ENCODE measurements around the gene LY86. TPM values are rescaled to one million over a fixed set of nuclear protein-coding genes. Genes with fewer than 3 reads are reported as not detected.

Gene LY86
- total RNA-seq, 1 donor from 2014 or later: not detected

DNA sequence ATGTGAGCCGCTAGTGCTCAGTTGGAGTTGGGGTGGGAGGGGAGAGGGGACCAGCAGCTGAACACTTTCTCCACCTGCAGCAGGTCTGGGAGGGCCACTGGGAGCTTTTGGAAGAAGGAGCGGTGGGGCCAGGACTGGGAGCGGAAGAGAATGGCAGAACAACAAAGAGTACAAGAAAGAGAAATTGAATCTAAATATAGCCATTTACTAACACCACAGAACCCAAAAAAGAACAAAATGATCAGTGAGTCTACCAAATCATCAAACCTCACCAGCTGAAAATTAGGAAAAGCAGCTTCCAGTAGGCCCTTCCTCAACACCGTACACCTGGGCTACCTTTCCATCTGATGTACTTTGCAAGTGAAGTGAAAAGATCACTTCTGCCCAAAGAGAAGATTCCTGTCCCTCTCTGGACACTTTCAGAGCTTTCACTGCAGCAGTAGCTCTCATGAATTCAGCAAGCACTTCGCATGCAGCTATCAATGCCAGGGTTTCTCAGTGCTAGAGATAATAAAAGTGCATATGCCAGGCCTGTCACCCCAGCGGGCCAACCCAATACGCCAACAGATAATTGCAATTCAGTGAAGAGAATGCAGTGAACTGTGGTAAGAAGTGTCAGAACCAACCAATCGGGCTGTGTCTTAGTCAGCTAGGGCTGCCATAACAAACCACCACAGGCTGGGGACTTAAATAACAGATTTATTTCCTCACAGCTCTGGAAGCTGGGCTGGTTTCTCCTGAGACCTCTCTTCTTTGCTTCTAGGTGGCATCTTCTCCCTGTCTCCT, 597 bp downstream of the LY86 start:
- TF ChIP-seq, protein P1, sequence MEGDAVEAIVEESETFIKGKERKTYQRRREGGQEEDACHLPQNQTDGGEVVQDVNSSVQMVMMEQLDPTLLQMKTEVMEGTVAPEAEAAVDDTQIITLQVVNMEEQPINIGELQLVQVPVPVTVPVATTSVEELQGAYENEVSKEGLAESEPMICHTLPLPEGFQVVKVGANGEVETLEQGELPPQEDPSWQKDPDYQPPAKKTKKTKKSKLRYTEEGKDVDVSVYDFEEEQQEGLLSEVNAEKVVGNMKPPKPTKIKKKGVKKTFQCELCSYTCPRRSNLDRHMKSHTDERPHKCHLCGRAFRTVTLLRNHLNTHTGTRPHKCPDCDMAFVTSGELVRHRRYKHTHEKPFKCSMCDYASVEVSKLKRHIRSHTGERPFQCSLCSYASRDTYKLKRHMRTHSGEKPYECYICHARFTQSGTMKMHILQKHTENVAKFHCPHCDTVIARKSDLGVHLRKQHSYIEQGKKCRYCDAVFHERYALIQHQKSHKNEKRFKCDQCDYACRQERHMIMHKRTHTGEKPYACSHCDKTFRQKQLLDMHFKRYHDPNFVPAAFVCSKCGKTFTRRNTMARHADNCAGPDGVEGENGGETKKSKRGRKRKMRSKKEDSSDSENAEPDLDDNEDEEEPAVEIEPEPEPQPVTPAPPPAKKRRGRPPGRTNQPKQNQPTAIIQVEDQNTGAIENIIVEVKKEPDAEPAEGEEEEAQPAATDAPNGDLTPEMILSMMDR (IDR thresholded peaks at IDR 0.05; ENCODE audit: insufficient read depth, low read length, severe bottlenecking): no peak
- Histone ChIP-seq H3K36me3 (ENCODE audit: control insufficient read depth, insufficient read depth, low read length) (no peaks in the 10 kb centered on the region), H3K4me3 (ENCODE audit: low read depth, low read length) (no peak overlapping the region), H3K27me3 (ENCODE audit: control insufficient read depth, insufficient read depth, low read length) (no peaks in the 10 kb centered on the region)
- no peak for FAIRE-seq
- no peak for DNase-seq (ENCODE audit: low read depth)

DNA sequence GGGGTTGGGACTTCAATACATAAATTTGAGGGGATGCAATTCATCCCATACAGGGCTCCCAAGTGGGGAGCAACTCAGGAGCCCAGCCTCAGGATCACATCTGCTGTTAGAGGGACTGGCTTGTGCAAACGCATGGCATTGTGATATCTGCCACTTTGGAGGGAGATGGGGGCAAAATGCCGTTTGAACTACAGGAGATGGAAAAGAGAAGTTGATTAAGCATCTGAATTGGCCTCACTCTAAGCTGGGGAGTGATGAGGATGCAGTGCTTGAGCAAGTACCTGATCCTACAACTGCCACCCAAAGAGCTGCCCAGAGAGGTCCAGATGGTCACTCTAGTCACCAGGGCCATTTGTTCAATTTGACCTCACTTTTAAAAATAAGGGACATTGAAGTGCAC, 2.0 kb downstream of the LY86 start:
- Histone ChIP-seq H3K4me3 (ENCODE audit: low read depth, low read length) (no peak overlapping the region), H3K36me3 (ENCODE audit: control insufficient read depth, insufficient read depth, low read length) (no peaks in the 10 kb centered on the region), H3K27me3 (ENCODE audit: control insufficient read depth, insufficient read depth, low read length) (no peaks in the 10 kb centered on the region)
- no peak for FAIRE-seq
- no peak for DNase-seq (ENCODE audit: low read depth)
- TF ChIP-seq, protein P1 (IDR thresholded peaks at IDR 0.05; ENCODE audit: insufficient read depth, low read length, severe bottlenecking): no peak

DNA sequence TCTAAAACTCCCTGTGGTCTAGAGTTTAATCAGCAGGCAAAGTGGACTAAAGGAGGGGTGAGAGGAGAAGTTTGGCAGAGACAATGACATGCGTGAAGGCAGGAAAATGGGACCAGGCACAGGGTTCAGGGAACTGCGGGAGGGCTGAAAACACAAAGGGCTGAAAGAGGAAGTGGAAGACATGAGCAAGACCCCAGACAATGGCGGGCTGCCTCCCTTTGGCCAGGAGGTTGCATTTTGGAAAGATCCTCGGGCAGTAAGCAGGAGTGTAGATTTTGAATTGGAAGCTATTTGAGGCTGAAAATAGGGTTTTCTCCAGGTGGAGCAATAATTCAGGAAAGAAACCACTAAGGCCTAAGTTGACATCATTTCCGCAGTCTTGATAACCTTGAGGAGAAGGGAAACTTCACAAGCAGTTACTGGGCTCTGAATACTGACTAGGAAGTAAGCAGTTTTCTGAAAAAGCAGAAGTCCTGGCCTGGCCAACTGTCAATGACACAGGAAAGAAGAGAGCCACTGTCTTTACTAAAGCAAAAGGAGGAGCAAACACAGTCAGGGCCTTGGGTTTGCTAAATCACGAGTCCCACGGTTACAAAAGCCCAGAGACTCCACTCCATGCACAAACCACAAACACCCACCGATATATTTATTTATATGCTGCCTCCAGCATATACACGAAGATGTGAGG, 3.4 kb downstream of the LY86 start:
- DNase-seq (ENCODE audit: low read depth): no peak
- H3K4me3 ChIP-seq (ENCODE audit: low read depth, low read length): no peak overlapping the region
- FAIRE-seq: no peak
- peaks cover under 1% of the 10 kb centered on the region for H3K27me3 ChIP-seq (ENCODE audit: control insufficient read depth, insufficient read depth, low read length)
- H3K36me3 ChIP-seq (ENCODE audit: control insufficient read depth, insufficient read depth, low read length): no peaks in the 10 kb centered on the region
- TF ChIP-seq, protein P1 (IDR thresholded peaks at IDR 0.05; ENCODE audit: insufficient read depth, low read length, severe bottlenecking): no peak

DNA sequence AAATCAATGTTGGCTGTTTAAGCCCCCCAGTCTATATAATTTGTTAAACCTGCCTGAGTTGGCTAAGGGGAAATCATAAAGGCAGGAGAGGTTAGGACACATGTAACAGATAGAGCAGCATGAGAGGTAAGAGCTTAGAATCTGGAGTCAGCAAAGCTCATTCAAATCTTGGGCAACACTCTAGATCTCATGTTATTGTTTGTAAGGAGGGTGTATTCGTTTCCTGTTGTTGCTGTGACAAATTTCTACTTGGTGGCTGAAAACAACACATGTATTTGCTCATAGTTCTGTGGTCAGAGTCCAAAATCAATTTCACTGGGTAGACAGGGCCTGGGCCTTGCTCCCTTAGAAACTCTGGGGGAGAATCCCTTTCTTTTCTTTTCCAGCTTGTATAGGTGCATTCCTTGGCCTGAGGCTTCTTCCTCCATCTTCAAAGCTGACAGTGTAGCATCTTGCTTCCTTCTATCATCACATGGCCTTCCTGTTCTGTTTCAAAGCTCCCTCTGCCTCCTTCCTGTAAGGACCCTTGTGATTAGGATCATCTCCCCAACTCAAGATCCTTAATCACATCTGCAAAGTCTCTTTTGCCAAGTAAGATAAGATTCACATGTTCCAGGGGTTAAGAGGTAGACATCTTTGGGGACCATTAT, 4.4 kb downstream of the LY86 start:
- Histone ChIP-seq H3K27me3 (ENCODE audit: control insufficient read depth, insufficient read depth, low read length) (peaks cover 2% of the 10 kb centered on the region), H3K36me3 (ENCODE audit: control insufficient read depth, insufficient read depth, low read length) (no peaks in the 10 kb centered on the region), H3K4me3 (ENCODE audit: low read depth, low read length) (no peak overlapping the region)
- DNase-seq (ENCODE audit: low read depth) (no peak), FAIRE-seq (no peak)
- TF ChIP-seq, protein P1 (IDR thresholded peaks at IDR 0.05; ENCODE audit: insufficient read depth, low read length, severe bottlenecking): no peak

DNA sequence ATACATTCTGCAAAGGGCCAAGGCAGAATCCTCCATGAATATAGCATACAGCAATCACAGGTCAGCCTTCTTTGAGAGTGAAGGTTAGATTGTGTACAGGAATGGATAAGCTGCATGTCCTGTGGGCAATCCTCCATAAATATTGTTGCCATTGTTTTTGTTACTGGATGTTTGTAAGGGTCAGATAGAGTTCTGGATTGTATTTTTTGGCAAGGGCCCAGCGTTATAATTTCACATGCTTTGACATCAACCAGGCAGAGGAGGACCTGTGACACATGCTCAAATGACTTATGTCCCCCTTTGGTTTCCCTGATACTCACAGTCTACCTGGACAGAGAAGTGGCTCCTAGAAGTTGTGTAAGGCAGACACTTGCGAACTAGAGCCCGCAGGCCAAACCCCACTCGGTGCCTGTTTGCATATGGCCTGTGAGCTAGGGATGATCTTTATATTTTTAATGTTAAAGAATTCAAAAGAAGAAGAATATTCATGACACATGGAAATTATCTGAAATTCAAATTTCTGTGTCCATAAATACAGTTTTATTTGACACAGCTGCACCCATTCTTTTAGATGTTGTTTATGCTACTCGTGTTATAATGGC, 5.4 kb downstream of the LY86 start:
- FAIRE-seq (no peak), DNase-seq (ENCODE audit: low read depth) (no peak)
- Histone ChIP-seq H3K27me3 (ENCODE audit: control insufficient read depth, insufficient read depth, low read length) (peaks cover 2% of the 10 kb centered on the region), H3K4me3 (ENCODE audit: low read depth, low read length) (no peak overlapping the region), H3K36me3 (ENCODE audit: control insufficient read depth, insufficient read depth, low read length) (no peaks in the 10 kb centered on the region)
- TF ChIP-seq, protein P1 (IDR thresholded peaks at IDR 0.05; ENCODE audit: insufficient read depth, low read length, severe bottlenecking): no peak
